Adrenal gland (tissue), 12 donors: Measurements from ENCODE around the gene KCNK5. TPM values are rescaled to one million over a fixed set of nuclear protein-coding genes. Genes with fewer than 3 reads are reported as not detected.

Experiments used
- DNase-seq, 7 donors: peaks; one replicate each; pipeline ENCODE4 v3.0.0-alpha.2; 2019 to 2020
- H3K27ac ChIP-seq, 5 donors: fragments of 200-600 bp; sonication (generic) in 4 of 5; 1 replicate in 3 of 5; 2 replicates in 2 of 5; pipeline versions ENCODE4 v1.5.1 to v1.8.0; 2016 to 2020; ENCODE audit warnings: mild to moderate bottlenecking in 1 of 5
- H3K27me3 ChIP-seq: fragments of 200-600 bp; 2 replicates; pipeline ENCODE4 v1.8.0; 2021
- H3K36me3 ChIP-seq, 2 donors: fragments of 200-600 bp; replicated peaks in 1 of 2; 1 replicate in 1 of 2; 2 replicates in 1 of 2; pipeline versions ENCODE4 v1.5.1 to v1.8.0; 2018 to 2022
- H3K4me1 ChIP-seq, 2 donors: fragments of 200-600 bp; replicated peaks in 1 of 2; 1 replicate in 1 of 2; 2 replicates in 1 of 2; pipeline versions ENCODE4 v1.5.1 to v1.8.0; 2018 to 2021
- H3K4me3 ChIP-seq, 4 donors: fragments of 200-600 bp; sonication (generic) in 3 of 4; one replicate each; pipeline ENCODE4 v1.5.1; 2016 to 2018
- H3K9me3 ChIP-seq, 3 donors: fragments of 200-600 bp; sonication (generic) in 1 of 3; replicated peaks in 1 of 3; 1 replicate in 2 of 3; 2 replicates in 1 of 3; pipeline versions ENCODE4 v1.5.1 to v1.8.0; 2016 to 2021
- CTCF ChIP-seq, 6 experiments: fragments of 450-650 bp in 4 of 6; fragments of 200-600 bp in 2 of 6; sonication (generic) in 1 of 6; IDR thresholded peaks; 1 replicate in 5 of 6; 2 replicates in 1 of 6; pipeline versions ENCODE4 v1.5.1 to v1.8.0; 2016 to 2021; ENCODE audit warnings: antibody characterized with exemption in 6 of 6, mild to moderate bottlenecking in 2 of 6, moderate library complexity in 1 of 6
- POLR2A ChIP-seq, 2 donors: fragments of 450-650 bp; IDR thresholded peaks; one replicate each; pipeline ENCODE4 v1.6.1; 2017; ENCODE audit warnings: antibody characterized with exemption in 2 of 2, mild to moderate bottlenecking in 2 of 2, moderate library complexity in 1 of 2
- WGBS, 4 donors: extraction: QIAGEN DNeasy Blood & Tissue Kit in 2 of 4; methylation state at CpG; one replicate each; pipeline versions ENCODE4 v1.1.5 to v1.1.7; 2013 to 2017; 5-methylcytosine and 5-hydroxymethylcytosine counted together
- intact Hi-C, 2 donors: fragments of 100-400 bp; cut with DNase I; formaldehyde crosslinking; loops; one replicate each; pipeline versions ENCODE4 v1.14.1 to v1.15.0; 2022 to 2023
- polyA plus RNA-seq, 3 donors: library from polyadenylated mRNA; stranded (reverse); fragments of 200-250 nt in 2 of 3; fragments of 350-450 nt in 1 of 3; fragmentation: Illumina TruSeq in 1 of 3; extraction: RNeasy Lipid Tissue Mini Kit (QIAGEN cat#74804) in 1 of 3; gene quantifications; one replicate each; pipeline ENCODE4 v1.2.3, GENCODE V29; 2013 to 2014
- total RNA-seq, 9 donors: library from RNA; depleted of rRNA in 4 of 9; stranded (reverse); fragments of >200 nt in 4 of 9; fragments of 120-200 nt in 1 of 9; fragmentation: NEBNext Ultra II Directional in 1 of 9; extraction: Animal tissue kit (Norgen Biotek cat#: 25700) in 1 of 9; gene quantifications; one replicate each; pipeline versions ENCODE4 v1.1.0 to v1.2.4, GENCODE V29; 2013 to 2023
- donor health status: healthy with polysubstance abuse.
- donor health status: Bipolar disorder and iron deficiency.
- donor health status: DM: yes; HTN: yes; CAD: no.
- donor health status: DM: no; HTN: no; CAD: no.
- donor health status: DM: no; HTN: no; CAD: no.
- donor health status: DM: yes; HTN: yes; CAD: no.

KCNK5 gene
- total and polyA plus RNA-seq, 12 donors, result 0.26 to 57.1 (median 1.0) TPM

- no peaks in the 10 kb centered on the region for H3K4me1 ChIP-seq
- H3K4me3 ChIP-seq, result no peak overlapping the region
- no peak for DNase-seq
- H3K27ac ChIP-seq, result no peak overlapping the region
- H3K36me3 ChIP-seq, result no peaks in the 10 kb centered on the region
- WGBS, 4 donors, result 79 to 90% (median 82%) methylated on average over 4 of the region's 4 CpGs
- TF ChIP-seq POLR2A (IDR thresholded peaks at IDR 0.05) (no peak), CTCF (IDR thresholded peaks at IDR 0.05) (no peak)
- H3K9me3 ChIP-seq, result no peaks in the 10 kb centered on the region
- intact Hi-C loops, result no loop called here
- peaks cover 3% of the 10 kb centered on the region for H3K27me3 ChIP-seq
Measured at GRCh38 chr6:39254999-39255535, 25.8 kb upstream of the KCNK5 start.

GRCh38 chr6:39251406-39251805 is 22.1 kb upstream of the KCNK5 start:
- no peak for DNase-seq
- 20 to 30% (median 24%) methylated on average over 6 to 8 of the region's 8 CpGs for WGBS, 4 donors
- Histone ChIP-seq H3K36me3 (no peaks in the 10 kb centered on the region), H3K4me3 (no peak overlapping the region), H3K4me1 (no peaks in the 10 kb centered on the region), H3K27me3 (peaks cover 3% of the 10 kb centered on the region), H3K9me3 (no peaks in the 10 kb centered on the region), H3K27ac (no peak overlapping the region)
- no peak for TF ChIP-seq POLR2A (IDR thresholded peaks at IDR 0.05)
- TF ChIP-seq CTCF (IDR thresholded peaks at IDR 0.05), result no peak
- intact Hi-C loops, result no loop called here

GRCh38 chr6:39250507-39250906 is 21.2 kb upstream of the KCNK5 start:
- no peak overlapping the region for H3K27ac ChIP-seq
- DNase-seq, result no peak
- no peaks in the 10 kb centered on the region for H3K9me3 ChIP-seq
- no peak overlapping the region for H3K4me3 ChIP-seq
- peaks cover 3% of the 10 kb centered on the region for H3K27me3 ChIP-seq
- no peaks in the 10 kb centered on the region for H3K4me1 ChIP-seq
- TF ChIP-seq POLR2A (IDR thresholded peaks at IDR 0.05), result no peak
- no peak for TF ChIP-seq CTCF (IDR thresholded peaks at IDR 0.05)
- intact Hi-C loops, result no loop called here
- H3K36me3 ChIP-seq, result no peaks in the 10 kb centered on the region

GRCh38 chr6:39249278-39249677 is 20.0 kb upstream of the KCNK5 start:
- WGBS, 4 donors, result 95 to 100% (median 98%) methylated on average over 1 of the region's 1 CpG
- no peak for TF ChIP-seq CTCF (IDR thresholded peaks at IDR 0.05)
- no peak for TF ChIP-seq POLR2A (IDR thresholded peaks at IDR 0.05)

More at GRCh38 chr6:39249278-39249677, 20.0 kb upstream of the KCNK5 start:
- no peaks in the 10 kb centered on the region for H3K4me1 ChIP-seq
- H3K9me3 ChIP-seq, result no peaks in the 10 kb centered on the region
- intact Hi-C loops, result no loop called here
- no peak for DNase-seq
- peaks cover 3% of the 10 kb centered on the region for H3K27me3 ChIP-seq
- H3K4me3 ChIP-seq, result no peak overlapping the region
- no peaks in the 10 kb centered on the region for H3K36me3 ChIP-seq
- H3K27ac ChIP-seq, result no peak overlapping the region
